Measurements from ENCODE around the gene IL10RA. TPM values are rescaled to one million over a fixed set of nuclear protein-coding genes. Genes with fewer than 3 reads are reported as not detected.
"Not testable (repeated sequence)": the region's sequence is repeated elsewhere in the genome, so short reads cannot be mapped to it uniquely, and the experiment has no call there.

Gene IL10RA
- total and polyA plus RNA-seq, 5 experiments from 2014 or later: 99.2 to 217 (median 185) TPM

GRCh38 chr11:117969160-117969991 lies 16.8 kb upstream of the IL10RA start:
- Mint-ChIP-seq H3K4me1 (peaks cover 34 to 71% (median 58%) of the 10 kb centered on the region in 4 donors), H3K36me3 (no peaks in the 10 kb centered on the region), H3K4me3 (peak overlapping the region in 1 of 10 donors; percentile 7), H3K27ac (peak overlapping the region in 7 of 10 donors; percentile 3 to 85 (median 40)), H3K27me3 (no peaks in the 10 kb centered on the region), H3K9me3 (no peaks in the 10 kb centered on the region)
- no peak for DNase-seq
- ATAC-seq: no peak
- POLR2A ChIA-PET: interaction anchor here (1.5 to 2.2 kb wide), 4 partner anchors 11 to 18 kb away, joined by 4 to 8 read pairs (median 6); no protein-coding TSS in a partner anchor

GRCh38 chr11:117970400-117971024 lies 15.7 kb upstream of the IL10RA start:
- no peaks in the 10 kb centered on the region for H3K36me3 Mint-ChIP-seq
- H3K27ac Mint-ChIP-seq: peak overlapping the region in 8 of 10 donors; percentile 13 to 89 (median 62)
- no peaks in the 10 kb centered on the region for H3K27me3 Mint-ChIP-seq
- peak overlapping the region in 9 of 10 donors; percentile 4 to 74 (median 43) for H3K4me3 Mint-ChIP-seq
- peaks cover 0 to 2% (median 0%) of the 10 kb centered on the region in 9 donors for H3K9me3 Mint-ChIP-seq
- no peak for DNase-seq
- H3K4me1 Mint-ChIP-seq: peaks cover 35 to 74% (median 66%) of the 10 kb centered on the region in 4 donors
- POLR2A ChIA-PET: interaction anchor here (1.0 to 2.2 kb wide), 6 partner anchors 10 to 20 kb away, joined by 3 to 8 read pairs (median 6); no protein-coding TSS in a partner anchor
- peak; percentile 69 to 78 for ATAC-seq

DNA sequence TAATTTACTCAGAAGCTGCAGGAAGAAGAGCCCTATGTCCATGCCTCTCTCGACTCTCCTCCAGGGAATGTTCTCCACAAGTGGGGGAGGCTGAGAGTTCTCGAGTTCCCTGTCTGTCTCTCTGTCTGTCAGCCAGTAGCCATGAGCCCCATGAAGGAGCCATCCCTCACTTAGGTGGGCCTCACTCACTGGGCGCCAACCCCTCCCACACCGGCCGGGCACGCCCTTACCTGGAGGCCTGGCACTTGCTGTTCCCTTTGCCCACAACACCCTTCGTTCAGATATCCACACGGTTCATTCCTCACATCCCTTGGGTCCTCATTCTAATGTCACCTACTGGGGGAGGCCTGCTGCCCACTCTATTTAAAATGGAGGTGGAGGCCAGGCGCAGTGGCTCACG lies 14.2 kb upstream of the IL10RA start:
- Mint-ChIP-seq H3K27me3 (no peaks in the 10 kb centered on the region), H3K4me3 (peak overlapping the region in 1 of 10 donors; percentile 33), H3K27ac (peak overlapping the region in 4 of 10 donors; percentile 9 to 75 (median 58)), H3K4me1 (peaks cover 36 to 86% (median 81%) of the 10 kb centered on the region in 4 donors), H3K36me3 (no peaks in the 10 kb centered on the region), H3K9me3 (peaks cover 0 to 7% (median 0%) of the 10 kb centered on the region in 9 donors)
- POLR2A ChIA-PET: interaction anchor here (0.5 to 0.6 kb wide), 2 partner anchors 70 to 75 kb away, joined by 3 to 4 read pairs; no protein-coding TSS in a partner anchor
- DNase-seq (no peak), ATAC-seq (no peak)

DNA sequence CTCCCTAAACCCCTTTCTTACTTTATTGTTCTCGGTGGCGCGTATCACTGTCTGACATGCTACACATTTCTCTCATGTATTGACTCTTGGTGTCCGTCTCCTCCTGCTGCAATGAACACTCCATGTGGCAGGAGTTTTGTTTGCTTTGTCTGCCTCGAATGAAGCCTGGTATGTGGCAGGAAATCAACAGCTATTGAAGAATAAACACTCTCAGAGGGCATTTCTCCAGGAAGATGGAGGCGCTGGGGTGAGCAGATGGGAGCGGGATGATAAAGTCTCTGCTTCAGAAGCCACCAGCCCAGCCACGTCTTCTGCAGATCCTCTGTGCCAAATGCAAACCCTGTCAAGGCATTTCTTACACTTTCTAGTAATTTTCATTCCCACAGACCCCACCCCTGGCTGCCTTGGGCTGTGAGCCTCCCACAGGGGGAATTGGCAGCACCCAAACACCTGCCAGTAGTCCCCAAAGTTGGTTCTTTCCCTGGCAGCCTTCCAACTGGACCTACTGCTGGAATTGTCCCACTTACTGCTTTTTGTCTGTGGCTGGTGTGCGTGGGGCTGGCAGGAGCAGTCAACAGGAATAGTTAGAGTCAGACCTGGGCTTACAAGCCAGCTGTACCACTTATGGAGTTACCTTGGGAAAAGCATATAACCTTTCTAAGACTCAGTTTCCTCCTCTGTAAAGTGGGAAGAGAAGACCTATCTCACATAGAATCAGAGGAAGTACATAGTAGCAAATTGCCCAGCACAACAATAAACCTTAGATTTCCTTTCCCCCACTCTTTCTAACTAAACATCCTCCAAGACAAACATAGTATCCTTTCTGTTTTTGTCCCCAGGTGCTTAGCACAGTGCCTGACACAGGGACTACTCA lies 13.3 kb upstream of the IL10RA start:
- DNase-seq: no peak
- POLR2A ChIA-PET: interaction anchor here (0.6 to 9.0 kb wide), 4 partner anchors 10 to 29 kb away, joined by 3 to 163 read pairs (median 4); no protein-coding TSS in a partner anchor
- no peaks in the 10 kb centered on the region for H3K27me3 Mint-ChIP-seq
- ATAC-seq: no peak
- H3K27ac Mint-ChIP-seq: peak overlapping the region in 9 of 10 donors; percentile 48 to 91 (median 74)
- peaks cover 41 to 91% (median 88%) of the 10 kb centered on the region in 4 donors for H3K4me1 Mint-ChIP-seq
- peak overlapping the region in 9 of 10 donors; percentile 10 to 66 (median 48) for H3K4me3 Mint-ChIP-seq
- peaks cover 0 to 9% (median 0%) of the 10 kb centered on the region in 9 donors for H3K9me3 Mint-ChIP-seq
- H3K36me3 Mint-ChIP-seq: peaks cover 0 to 2% (median 0%) of the 10 kb centered on the region in 3 donors

DNA sequence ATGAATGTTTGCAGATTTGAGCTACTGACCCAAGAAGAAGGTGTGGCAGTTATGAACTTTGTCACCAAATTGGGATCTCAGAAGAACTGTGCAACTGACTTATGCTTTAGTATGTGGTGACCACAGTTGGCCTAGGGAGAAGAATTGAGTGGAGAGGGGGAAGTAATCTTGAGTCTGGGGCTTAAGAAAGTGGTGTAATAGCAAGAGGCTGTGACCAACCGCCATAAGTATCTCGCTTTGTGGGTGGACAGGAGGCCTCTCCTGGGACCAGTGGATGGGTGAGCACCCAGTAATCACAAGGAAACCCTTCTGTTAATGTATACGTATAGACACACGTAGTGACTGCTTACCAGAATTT lies 12.7 kb upstream of the IL10RA start:
- DNase-seq (no peak), ATAC-seq (no peak)
- peaks cover 0 to 11% (median 0%) of the 10 kb centered on the region in 9 donors for H3K9me3 Mint-ChIP-seq
- H3K4me3 Mint-ChIP-seq: peak overlapping the region in 7 of 10 donors; percentile 10 to 66 (median 48)
- H3K4me1 Mint-ChIP-seq: peaks cover 41 to 91% (median 89%) of the 10 kb centered on the region in 4 donors
- peaks cover 0 to 4% (median 0%) of the 10 kb centered on the region in 3 donors for H3K36me3 Mint-ChIP-seq
- POLR2A ChIA-PET: interaction anchor here (0.6 to 9.0 kb wide), 6 partner anchors 9 to 666 kb away, joined by 3 to 163 read pairs (median 3); no protein-coding TSS in a partner anchor
- no peaks in the 10 kb centered on the region for H3K27me3 Mint-ChIP-seq
- peak overlapping the region in 9 of 10 donors; percentile 1 to 91 (median 69) for H3K27ac Mint-ChIP-seq

- H3K4me1 Mint-ChIP-seq: peaks cover 38 to 87% (median 78%) of the 10 kb centered on the region in 4 donors
- H3K4me3 Mint-ChIP-seq: peak overlapping the region in 9 of 10 donors; percentile 4 to 96 (median 88)
- H3K27me3 Mint-ChIP-seq: no peaks in the 10 kb centered on the region
These were observed 9.7 kb upstream of the IL10RA start for GRCh38 chr11:117976445-117976844.

GRCh38 chr11:117977029-117977428 lies 9.2 kb upstream of the IL10RA start:
- no peaks in the 10 kb centered on the region for H3K27me3 Mint-ChIP-seq
- POLR2A ChIA-PET: interaction anchor here (0.9 to 9.0 kb wide), 10 partner anchors 11 to 75 kb away, joined by 3 to 163 read pairs (median 6); partner anchors contain the start of gene IL10RA
- peaks cover 0 to 11% (median 0%) of the 10 kb centered on the region in 9 donors for H3K9me3 Mint-ChIP-seq
- peaks cover 0 to 4% (median 0%) of the 10 kb centered on the region in 3 donors for H3K36me3 Mint-ChIP-seq
- peaks cover 39 to 87% (median 75%) of the 10 kb centered on the region in 4 donors for H3K4me1 Mint-ChIP-seq
- no peak for DNase-seq
- H3K27ac Mint-ChIP-seq: peak overlapping the region; percentile 87 to 96 (median 94)
- ATAC-seq: peak; percentile 17 to 21
- peak overlapping the region; percentile 74 to 96 (median 87) for H3K4me3 Mint-ChIP-seq

More at GRCh38 chr11:117976445-117976844, 9.7 kb upstream of the IL10RA start:
- H3K36me3 Mint-ChIP-seq: peaks cover 0 to 4% (median 0%) of the 10 kb centered on the region in 3 donors
- peaks cover 0 to 11% (median 0%) of the 10 kb centered on the region in 9 donors for H3K9me3 Mint-ChIP-seq
- H3K27ac Mint-ChIP-seq: peak overlapping the region; percentile 22 to 96 (median 94)
- no peak for ATAC-seq
- POLR2A ChIA-PET: interaction anchor here (1.3 to 9.0 kb wide), 5 partner anchors 11 to 71 kb away, joined by 3 to 163 read pairs (median 7); partner anchors contain the start of gene IL10RA
- no peak for DNase-seq

DNA sequence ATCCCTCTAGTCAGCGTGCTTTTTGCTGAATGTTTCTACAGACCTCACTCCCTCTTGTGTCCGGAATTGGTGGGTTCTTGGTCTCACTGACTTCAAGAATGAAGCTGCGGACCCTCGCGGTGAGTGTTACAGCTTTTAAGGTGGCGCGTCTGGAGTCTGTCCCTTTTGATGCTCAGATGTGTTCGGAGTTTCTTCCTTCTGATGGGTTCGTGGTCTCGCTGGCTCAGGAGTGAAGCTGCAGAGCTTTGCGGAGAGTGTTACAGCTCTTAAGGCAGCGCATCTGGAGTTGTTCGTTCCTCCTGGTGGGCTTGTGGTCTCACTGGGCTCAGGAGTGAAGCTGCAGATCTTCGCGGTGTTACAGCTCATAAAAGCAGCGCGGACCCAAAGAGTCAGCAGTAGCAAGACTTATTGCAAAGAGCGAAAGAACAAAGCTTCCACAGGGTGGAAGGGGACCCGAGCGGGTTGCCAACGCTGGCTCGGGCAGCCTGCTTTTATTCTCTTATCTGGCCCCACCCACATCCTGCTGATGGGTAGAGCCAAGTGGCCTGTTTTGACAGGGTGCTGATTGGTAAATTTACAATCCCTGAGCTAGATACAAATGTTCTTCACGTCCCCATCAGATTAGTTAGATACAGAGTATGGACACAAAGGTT lies 8.5 kb upstream of the IL10RA start:
- H3K4me1 Mint-ChIP-seq: peaks cover 37 to 85% (median 69%) of the 10 kb centered on the region in 4 donors
- not testable (repeated sequence) for H3K27me3 Mint-ChIP-seq, ATAC-seq, H3K36me3 Mint-ChIP-seq
- POLR2A ChIA-PET: interaction anchor here (0.6 to 9.0 kb wide), 13 partner anchors 10 to 154 kb away, joined by 3 to 163 read pairs (median 7); partner anchors contain the start of genes FXYD2 and IL10RA
- H3K27ac Mint-ChIP-seq: peak overlapping the region; percentile 87 to 96 (median 94)
- peak in 4 of 10 donors; percentile 24 to 69 (median 38) for DNase-seq
- peak overlapping the region; percentile 74 to 96 (median 87) for H3K4me3 Mint-ChIP-seq
- H3K9me3 Mint-ChIP-seq: peaks cover 0 to 11% (median 0%) of the 10 kb centered on the region in 9 donors

DNA sequence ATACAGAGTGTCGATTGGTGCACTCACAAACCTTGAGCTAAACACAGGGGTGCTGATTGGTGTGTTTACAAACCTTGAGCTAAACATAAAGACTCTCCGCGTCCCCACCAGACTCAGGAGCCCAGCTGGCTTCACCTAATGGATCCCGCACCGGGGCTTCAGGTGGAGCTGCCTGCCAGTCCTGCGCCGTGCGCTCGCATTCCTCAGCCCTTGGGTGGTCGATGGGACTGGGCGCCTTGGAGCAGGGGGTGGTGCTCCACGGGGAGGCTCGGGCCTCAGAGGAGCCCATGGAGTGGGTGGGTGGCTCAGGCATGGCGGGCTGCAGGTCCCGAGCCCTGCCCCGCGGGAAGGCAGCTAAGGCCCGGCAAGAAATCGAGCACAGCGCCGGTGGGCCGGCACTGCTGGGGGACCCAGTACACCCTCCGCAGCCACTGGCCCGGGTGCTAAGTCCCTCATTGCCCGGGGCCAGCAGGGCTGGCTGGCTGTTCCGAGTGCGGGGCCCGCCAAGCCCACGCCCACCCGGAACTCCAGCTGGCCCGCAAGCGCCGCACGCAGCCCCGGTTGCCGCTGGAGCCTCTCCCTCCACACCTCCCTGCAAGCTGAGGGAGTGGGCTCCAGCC lies 7.8 kb upstream of the IL10RA start:
- Mint-ChIP-seq H3K27ac (peak overlapping the region; percentile 87 to 96 (median 94)), H3K9me3 (peaks cover 0 to 11% (median 0%) of the 10 kb centered on the region in 9 donors), H3K4me1 (peaks cover 37 to 85% (median 67%) of the 10 kb centered on the region in 4 donors), H3K4me3 (peak overlapping the region; percentile 74 to 96 (median 87))
- not testable (repeated sequence) for DNase-seq, H3K27me3 Mint-ChIP-seq, H3K36me3 Mint-ChIP-seq, ATAC-seq
- POLR2A ChIA-PET: interaction anchor here (0.6 to 9.0 kb wide), 14 partner anchors 9 to 154 kb away, joined by 3 to 163 read pairs (median 7); partner anchors contain the start of genes FXYD2 and IL10RA

DNA sequence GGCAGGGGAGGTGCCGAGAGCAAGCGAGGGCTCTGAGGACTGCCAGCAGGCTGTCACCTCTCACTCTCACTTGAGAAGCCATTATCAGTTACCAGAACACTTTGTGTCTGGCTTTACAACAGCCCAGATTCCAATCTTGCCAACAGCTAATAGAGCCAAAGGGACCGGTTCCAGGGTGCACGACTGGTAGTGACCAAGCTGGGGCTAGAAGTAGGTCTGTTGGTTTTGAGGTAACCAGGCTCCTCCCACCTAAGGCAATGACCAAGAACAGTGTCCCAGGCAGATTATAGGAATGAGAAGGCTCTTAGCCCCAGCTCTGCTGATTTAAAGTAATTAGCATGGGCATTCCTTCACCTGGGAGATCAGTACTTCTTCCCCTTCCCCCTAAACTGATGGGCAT lies 7.2 kb upstream of the IL10RA start:
- Mint-ChIP-seq H3K27ac (peak overlapping the region; percentile 6 to 91 (median 74)), H3K4me1 (peaks cover 37 to 87% (median 69%) of the 10 kb centered on the region in 4 donors), H3K36me3 (peaks cover 0 to 4% (median 0%) of the 10 kb centered on the region in 3 donors), H3K9me3 (peaks cover 0 to 11% (median 0%) of the 10 kb centered on the region in 9 donors), H3K4me3 (peak overlapping the region in 6 of 10 donors; percentile 3 to 55 (median 33)), H3K27me3 (no peaks in the 10 kb centered on the region)
- ATAC-seq (no peak), DNase-seq (no peak)
- POLR2A ChIA-PET: interaction anchor here (0.7 to 9.0 kb wide), 10 partner anchors 9 to 155 kb away, joined by 3 to 163 read pairs (median 8); partner anchors contain the start of genes FXYD2 and IL10RA

All from naive thymus-derived CD8-positive, alpha-beta T cell (primary cell).